Measurements from ENCODE around the gene REEP5. TPM values are rescaled to one million over a fixed set of nuclear protein-coding genes. Genes with fewer than 3 reads are reported as not detected.

Gene REEP5
- total RNA-seq, 4 donors from 2014 or later: 74.2 to 90.1 (median 81.9) TPM

DNA sequence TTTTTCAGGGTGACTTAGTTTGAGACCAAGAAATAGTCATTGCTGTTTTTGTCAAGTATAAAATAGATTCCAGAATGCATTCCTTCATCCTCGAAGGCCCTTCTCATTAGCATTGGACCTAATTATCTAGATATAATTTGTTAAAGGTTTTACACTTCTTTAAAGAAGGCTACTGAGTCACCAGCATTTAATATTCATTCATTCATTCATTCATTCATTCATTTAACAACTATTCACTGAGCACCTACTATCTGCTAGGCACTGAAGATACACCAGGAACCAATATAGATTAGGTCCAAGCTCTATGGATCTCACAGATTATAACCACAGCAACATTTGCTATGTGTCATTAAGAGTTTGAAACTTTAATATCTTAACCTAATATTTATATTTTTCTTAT is 11.1 kb upstream of the REEP5 start:
- TF ChIP-seq, protein P1, sequence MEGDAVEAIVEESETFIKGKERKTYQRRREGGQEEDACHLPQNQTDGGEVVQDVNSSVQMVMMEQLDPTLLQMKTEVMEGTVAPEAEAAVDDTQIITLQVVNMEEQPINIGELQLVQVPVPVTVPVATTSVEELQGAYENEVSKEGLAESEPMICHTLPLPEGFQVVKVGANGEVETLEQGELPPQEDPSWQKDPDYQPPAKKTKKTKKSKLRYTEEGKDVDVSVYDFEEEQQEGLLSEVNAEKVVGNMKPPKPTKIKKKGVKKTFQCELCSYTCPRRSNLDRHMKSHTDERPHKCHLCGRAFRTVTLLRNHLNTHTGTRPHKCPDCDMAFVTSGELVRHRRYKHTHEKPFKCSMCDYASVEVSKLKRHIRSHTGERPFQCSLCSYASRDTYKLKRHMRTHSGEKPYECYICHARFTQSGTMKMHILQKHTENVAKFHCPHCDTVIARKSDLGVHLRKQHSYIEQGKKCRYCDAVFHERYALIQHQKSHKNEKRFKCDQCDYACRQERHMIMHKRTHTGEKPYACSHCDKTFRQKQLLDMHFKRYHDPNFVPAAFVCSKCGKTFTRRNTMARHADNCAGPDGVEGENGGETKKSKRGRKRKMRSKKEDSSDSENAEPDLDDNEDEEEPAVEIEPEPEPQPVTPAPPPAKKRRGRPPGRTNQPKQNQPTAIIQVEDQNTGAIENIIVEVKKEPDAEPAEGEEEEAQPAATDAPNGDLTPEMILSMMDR (IDR thresholded peaks at IDR 0.05): no peak
- ATAC-seq (ENCODE audit: low FRiP score): no peak
- no peak for DNase-seq (ENCODE audit: low spot score)

DNA sequence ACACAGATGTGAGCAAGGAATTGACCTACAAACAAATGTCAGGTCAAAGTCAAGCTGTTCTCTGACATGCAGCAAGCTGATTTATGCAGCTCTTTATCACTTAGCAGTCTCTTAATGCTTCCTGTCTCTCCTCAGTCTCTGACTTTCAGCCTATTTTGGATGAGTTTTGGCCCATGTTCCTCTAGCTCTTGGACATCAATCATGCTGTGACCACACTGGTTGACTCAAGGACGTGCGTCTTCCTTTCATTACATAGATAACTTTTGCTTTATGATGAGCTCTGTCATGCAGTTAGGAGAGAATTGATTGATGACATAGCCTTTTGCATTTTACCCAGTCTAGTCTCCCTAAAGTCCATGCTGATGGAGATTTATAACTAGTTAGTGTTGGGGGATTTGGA is 9.4 kb upstream of the REEP5 start:
- ATAC-seq (ENCODE audit: low FRiP score): no peak
- TF ChIP-seq, protein P1 (IDR thresholded peaks at IDR 0.05): no peak

DNA sequence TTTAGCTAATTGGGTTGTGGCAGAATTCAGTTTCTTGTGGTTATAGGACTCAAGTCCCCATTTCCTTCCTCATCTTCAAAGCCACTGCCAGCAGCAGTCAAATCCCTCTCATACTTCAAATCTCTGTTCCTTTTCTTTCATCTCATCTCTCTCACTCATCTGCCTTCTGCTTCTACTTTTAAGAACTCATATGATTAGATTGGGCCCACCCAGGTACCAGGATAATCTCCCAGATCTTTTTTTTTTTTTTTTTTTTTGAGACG is 8.0 kb upstream of the REEP5 start:
- ATAC-seq (ENCODE audit: low FRiP score) (no peak), DNase-seq (ENCODE audit: low spot score) (no peak)
- TF ChIP-seq, protein P1 (IDR thresholded peaks at IDR 0.05): no peak

More for the DNA sequence above, 9.4 kb upstream of the REEP5 start:
- DNase-seq (ENCODE audit: low spot score): no peak

DNA sequence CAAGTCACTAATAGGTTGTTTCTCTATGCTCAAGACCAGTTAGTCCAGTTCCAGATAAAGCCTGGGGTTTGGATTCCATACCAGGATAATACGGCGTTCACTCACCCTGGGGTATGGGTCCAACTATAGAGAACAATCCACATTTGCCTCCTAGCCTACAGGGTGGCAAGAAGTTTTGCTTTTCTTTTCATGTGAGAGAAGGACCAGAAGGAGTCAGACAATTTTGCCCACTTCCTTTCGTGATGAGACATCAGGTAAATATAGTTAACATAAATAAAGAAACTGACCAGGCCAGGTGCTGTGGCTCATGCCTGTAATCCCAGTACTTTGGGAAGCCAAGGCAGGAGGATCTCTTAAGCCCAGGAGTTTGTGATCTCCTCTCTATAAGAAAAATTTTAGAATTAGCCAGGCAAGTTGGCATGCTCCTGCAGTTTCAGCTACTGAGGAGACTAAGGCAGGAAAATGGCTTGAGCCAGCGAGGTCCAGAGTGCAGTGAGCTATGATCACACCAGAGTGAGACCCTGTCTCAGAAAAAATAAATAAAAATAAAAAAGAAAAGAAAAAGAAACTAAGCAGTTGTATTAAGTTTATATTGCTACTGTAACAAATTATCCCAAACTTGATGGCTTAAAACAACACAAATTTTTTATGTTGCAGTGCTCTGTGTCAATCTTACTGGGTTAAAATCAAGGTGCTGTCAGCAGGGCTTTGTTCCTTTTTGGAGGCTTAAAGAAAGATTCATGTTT is 7.5 kb upstream of the REEP5 start:
- ATAC-seq (ENCODE audit: low FRiP score) (no peak), DNase-seq (ENCODE audit: low spot score) (no peak)
- TF ChIP-seq, protein P1 (IDR thresholded peaks at IDR 0.05): no peak

DNA sequence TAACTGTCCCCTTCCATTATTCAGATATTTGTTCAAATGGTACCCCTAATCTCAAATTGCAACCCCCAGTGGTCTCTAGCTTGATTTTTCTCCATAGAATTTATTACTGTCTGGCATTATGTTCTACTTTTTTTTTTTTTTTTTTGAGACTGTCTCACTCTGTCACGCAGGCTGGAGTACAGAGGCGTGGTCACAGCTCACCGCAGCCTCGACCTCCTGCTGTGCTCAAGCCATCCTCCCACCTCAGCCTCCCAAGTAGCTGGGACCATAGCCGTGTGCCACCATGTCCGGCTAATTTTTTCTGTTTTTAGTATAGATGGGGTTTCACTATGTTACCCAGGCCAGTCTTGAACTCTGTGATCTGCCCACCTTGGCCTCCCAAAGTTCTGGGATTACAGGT is 2.0 kb upstream of the REEP5 start:
- no peak for ATAC-seq (ENCODE audit: low FRiP score)
- TF ChIP-seq, protein P1 (IDR thresholded peaks at IDR 0.05): no peak

DNA sequence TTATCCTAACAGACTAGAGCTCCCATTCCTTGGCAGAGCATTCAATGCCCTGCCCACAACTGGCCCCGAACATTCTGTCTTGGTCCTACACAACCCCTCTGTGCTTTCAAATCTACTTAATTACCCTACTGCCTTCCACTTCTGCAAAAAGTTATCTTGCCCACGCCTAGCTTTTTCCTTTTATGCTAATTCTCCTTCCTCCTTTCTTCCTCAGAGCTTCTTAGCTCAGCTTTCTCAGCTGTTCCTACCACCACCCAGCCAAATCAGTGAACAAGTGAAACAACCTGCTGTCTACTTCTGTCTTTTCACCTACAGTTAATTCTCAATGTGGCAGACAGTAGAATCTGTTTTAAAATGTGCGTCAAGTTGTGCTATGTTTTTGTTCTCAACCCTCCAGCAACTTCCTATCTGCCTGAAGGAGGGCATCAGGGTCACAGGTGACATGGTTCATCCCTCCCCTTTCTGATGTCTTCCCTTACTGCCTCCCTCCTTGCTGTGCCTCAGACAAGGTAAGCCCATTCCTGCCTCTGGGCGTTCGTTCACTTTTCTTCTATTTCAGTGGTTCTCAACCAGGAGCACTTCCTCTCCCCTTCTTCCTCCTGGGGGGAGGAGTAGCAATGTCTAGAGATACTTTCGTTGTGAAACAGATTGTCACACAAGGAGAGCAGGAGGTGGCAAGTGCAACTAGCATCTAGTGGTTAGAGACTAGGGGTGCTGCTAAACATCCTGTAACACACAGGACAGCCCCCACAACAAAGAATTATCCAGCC is 1.3 kb upstream of the REEP5 start:
- TF ChIP-seq, protein P1 (IDR thresholded peaks at IDR 0.05): no peak
- ATAC-seq (ENCODE audit: low FRiP score) (no peak), DNase-seq (ENCODE audit: low spot score) (no peak)

More for the DNA sequence above, 2.0 kb upstream of the REEP5 start:
- no peak for DNase-seq (ENCODE audit: low spot score)
